Liver (tissue), 9 donors: ENCODE data around the gene LITAFD. TPM values are rescaled to one million over a fixed set of nuclear protein-coding genes. Genes with fewer than 3 reads are reported as not detected.

Experiments used
- DNase-seq: peaks from one replicate; pipeline ENCODE4 v3.0.0-alpha.2; 2017; ENCODE audit warnings: low spot score
- H3K27ac ChIP-seq, 2 donors: one replicate each; pipeline ENCODE4 v1.7.0; 2013; ENCODE audit warnings: inconsistent platforms in 2 of 2, low read length in 2 of 2, control low read depth in 1 of 2, low read depth in 1 of 2, mild to moderate bottlenecking in 1 of 2
- H3K27me3 ChIP-seq, 4 donors: one replicate each; pipeline versions ENCODE4 v1.6.1 to v1.7.0; 2013; ENCODE audit warnings: low read length in 3 of 4, inconsistent platforms in 1 of 4, mild to moderate bottlenecking in 1 of 4, moderate library complexity in 1 of 4; ENCODE audit not compliant: control insufficient read depth in 4 of 4, insufficient read depth in 4 of 4
- H3K36me3 ChIP-seq, 4 donors: one replicate each; pipeline versions ENCODE4 v1.6.1 to v1.7.0; 2013; ENCODE audit warnings: low read length in 3 of 4, mild to moderate bottlenecking in 3 of 4, low read depth in 1 of 4, moderate library complexity in 1 of 4; ENCODE audit not compliant: control insufficient read depth in 4 of 4, insufficient read depth in 3 of 4
- H3K4me1 ChIP-seq, 4 donors: one replicate each; pipeline versions ENCODE4 v1.6.1 to v1.7.0; 2013; ENCODE audit warnings: low read length in 3 of 4, mild to moderate bottlenecking in 3 of 4, moderate library complexity in 1 of 4; ENCODE audit not compliant: control insufficient read depth in 4 of 4, insufficient read depth in 4 of 4
- H3K4me3 ChIP-seq, 3 donors: one replicate each; pipeline versions ENCODE4 v1.6.1 to v1.7.0; 2013; ENCODE audit warnings: low read length in 3 of 3, control low read depth in 1 of 3, low read depth in 1 of 3, mild to moderate bottlenecking in 1 of 3
- H3K9ac ChIP-seq, 2 donors: one replicate each; pipeline ENCODE4 v1.7.0; 2013; ENCODE audit warnings: low read length in 2 of 2, mild to moderate bottlenecking in 2 of 2, moderate library complexity in 2 of 2, control low read depth in 1 of 2, low read depth in 1 of 2
- H3K9me3 ChIP-seq, 4 donors: one replicate each; pipeline versions ENCODE4 v1.6.1 to v1.7.0; 2013; ENCODE audit warnings: low read length in 3 of 4; ENCODE audit not compliant: control insufficient read depth in 4 of 4
- CTCF ChIP-seq: fragments of 150-350 bp; IDR thresholded peaks from 2 replicates; pipeline ENCODE4 v1.5.1; 2017; ENCODE audit warnings: improper control_type of control experiment, low read depth, low read length; ENCODE audit not compliant: missing input control
- EGR1 ChIP-seq, 2 donors: IDR thresholded peaks; 2 replicates each; pipeline ENCODE4 v1.6.1; 2016 to 2018; ENCODE audit warnings: antibody characterized with exemption in 2 of 2, low read depth in 2 of 2
- FOXA1 ChIP-seq: IDR thresholded peaks from 2 replicates; pipeline ENCODE4 v1.6.1; 2016; ENCODE audit warnings: antibody characterized with exemption
- FOXA2 ChIP-seq: IDR thresholded peaks from 2 replicates; pipeline ENCODE4 v1.6.1; 2016; ENCODE audit warnings: antibody characterized with exemption
- GABPA ChIP-seq, 2 donors: IDR thresholded peaks in 1 of 2; conservative IDR thresholded peaks in 1 of 2; 2 replicates each; pipeline ENCODE4 v1.6.1; 2016; ENCODE audit warnings: antibody characterized with exemption in 2 of 2, mild to moderate bottlenecking in 1 of 2, moderate library complexity in 1 of 2
- HNF4A ChIP-seq, 2 donors: conservative IDR thresholded peaks; 2 replicates each; pipeline ENCODE4 v1.6.1; 2016; ENCODE audit warnings: antibody characterized with exemption in 2 of 2, mild to moderate bottlenecking in 2 of 2
- HNF4G ChIP-seq: IDR thresholded peaks from 2 replicates; pipeline ENCODE4 v1.6.1; 2016; ENCODE audit warnings: antibody characterized with exemption
- JUND ChIP-seq, 2 donors: IDR thresholded peaks; 2 replicates each; pipeline ENCODE4 v1.6.1; 2016; ENCODE audit warnings: antibody characterized with exemption in 2 of 2
- NR2F2 ChIP-seq: IDR thresholded peaks from 2 replicates; pipeline ENCODE4 v1.6.1; 2016; ENCODE audit warnings: antibody characterized with exemption
- RAD21 ChIP-seq, 2 donors: IDR thresholded peaks; 2 replicates each; pipeline ENCODE4 v1.6.1; 2016; ENCODE audit warnings: antibody characterized with exemption in 2 of 2, mild to moderate bottlenecking in 2 of 2
- RXRA ChIP-seq, 2 donors: IDR thresholded peaks; 2 replicates each; pipeline ENCODE4 v1.6.1; 2017 to 2018; ENCODE audit warnings: antibody characterized with exemption in 2 of 2, mild to moderate bottlenecking in 1 of 2
- SP1 ChIP-seq: IDR thresholded peaks from 2 replicates; pipeline ENCODE4 v1.6.1; 2018; ENCODE audit warnings: antibody characterized with exemption, mild to moderate bottlenecking
- TAF1 ChIP-seq: conservative IDR thresholded peaks from 2 replicates; pipeline ENCODE4 v1.6.1; 2016; ENCODE audit warnings: antibody characterized with exemption, mild to moderate bottlenecking
- YY1 ChIP-seq: IDR thresholded peaks from 2 replicates; pipeline ENCODE4 v1.6.1; 2016; ENCODE audit warnings: antibody characterized with exemption, mild to moderate bottlenecking
- WGBS: extraction: QIAGEN DNeasy Blood & Tissue Kit; methylation state at CpG from one replicate; pipeline ENCODE4 v1.1.7; 2013; 5-methylcytosine and 5-hydroxymethylcytosine counted together
- polyA plus RNA-seq, 2 donors: library from polyadenylated mRNA; stranded (reverse) in 1 of 2; unstranded in 1 of 2; fragments of 200-250 nt in 1 of 2; fragments of >200 nt in 1 of 2; fragmentation: Nextera tagmentation in 1 of 2; extraction: Ambion mirVana in 1 of 2; gene quantifications; one replicate each; pipeline versions ENCODE4 v1.2.1 to v1.2.3, GENCODE V29; 2013 to 2015
- total RNA-seq, 2 donors: library from RNA; depleted of rRNA; stranded (reverse); fragments of >200 nt; gene quantifications; one replicate each; pipeline ENCODE4 v1.2.3, GENCODE V29; 2014
- TF ChIP-seq, protein P1 (sequence below): IDR thresholded peaks from 2 replicates; pipeline ENCODE4 v1.6.1; 2016; ENCODE audit warnings: antibody characterized with exemption
- TF ChIP-seq, protein P2 (sequence below): IDR thresholded peaks from 2 replicates; pipeline ENCODE4 v1.6.1; 2016; ENCODE audit warnings: antibody characterized with exemption, mild to moderate bottlenecking
- TF ChIP-seq, protein P3 (sequence below): IDR thresholded peaks from 2 replicates; pipeline ENCODE4 v1.6.1; 2016; ENCODE audit warnings: antibody characterized with exemption
- TF ChIP-seq, protein P4 (sequence below): IDR thresholded peaks from 2 replicates; pipeline ENCODE4 v1.6.1; 2016; ENCODE audit warnings: antibody characterized with exemption
- donor health status: healthy.
- donor health status: healthy.
- donor health status: healthy.
- donor health status: healthy.
- donor health status: healthy.

The LITAFD gene
- total and polyA plus RNA-seq, 4 donors: not detected

DNA sequence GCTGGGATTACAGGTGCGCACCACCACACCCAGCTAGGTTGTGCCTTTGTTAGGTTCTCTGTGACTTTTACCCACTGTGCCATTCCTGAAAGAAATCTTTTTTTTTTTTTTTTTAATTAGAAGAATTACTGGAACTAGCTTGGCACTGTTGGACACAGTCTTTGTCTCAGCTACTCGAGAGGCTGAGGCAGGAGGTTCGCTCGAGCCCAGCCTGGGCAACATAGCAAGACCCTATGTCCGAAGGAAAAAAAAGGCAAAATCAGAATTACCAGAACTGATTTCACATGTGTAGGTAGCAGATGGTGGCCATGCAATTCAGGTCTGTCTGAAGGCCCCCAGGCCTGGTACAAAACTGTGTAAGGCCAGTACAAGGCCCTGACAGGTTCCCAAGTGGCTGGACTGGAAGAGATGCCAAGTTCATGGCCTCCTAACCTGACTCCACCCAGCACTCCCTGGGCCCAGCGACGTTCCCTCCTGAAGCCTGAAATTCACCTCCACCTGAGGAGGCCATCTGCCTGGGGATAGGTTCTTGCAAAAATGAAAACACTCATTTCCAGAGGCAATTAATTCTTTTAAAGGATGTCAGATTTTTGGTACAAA, 36.4 kb upstream of the LITAFD start:
- DNase-seq: no peak
- no peak for TF ChIP-seq RAD21 (IDR thresholded peaks at IDR 0.05)
- TF ChIP-seq TAF1: no peak
- no peak for TF ChIP-seq HNF4G
- no peak for TF ChIP-seq EGR1 (IDR thresholded peaks at IDR 0.05; ENCODE audit: low read depth in 2 of 2)
- TF ChIP-seq NR2F2: no peak
- TF ChIP-seq RXRA (IDR thresholded peaks at IDR 0.05): no peak
- TF ChIP-seq, protein P1, sequence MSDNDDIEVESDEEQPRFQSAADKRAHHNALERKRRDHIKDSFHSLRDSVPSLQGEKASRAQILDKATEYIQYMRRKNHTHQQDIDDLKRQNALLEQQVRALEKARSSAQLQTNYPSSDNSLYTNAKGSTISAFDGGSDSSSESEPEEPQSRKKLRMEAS: no peak
- no peak for TF ChIP-seq GABPA (IDR thresholded peaks at IDR 0.05 in 1 of 2, conservative IDR thresholded peaks at IDR 0.05 in 1 of 2)
- TF ChIP-seq, protein P2, sequence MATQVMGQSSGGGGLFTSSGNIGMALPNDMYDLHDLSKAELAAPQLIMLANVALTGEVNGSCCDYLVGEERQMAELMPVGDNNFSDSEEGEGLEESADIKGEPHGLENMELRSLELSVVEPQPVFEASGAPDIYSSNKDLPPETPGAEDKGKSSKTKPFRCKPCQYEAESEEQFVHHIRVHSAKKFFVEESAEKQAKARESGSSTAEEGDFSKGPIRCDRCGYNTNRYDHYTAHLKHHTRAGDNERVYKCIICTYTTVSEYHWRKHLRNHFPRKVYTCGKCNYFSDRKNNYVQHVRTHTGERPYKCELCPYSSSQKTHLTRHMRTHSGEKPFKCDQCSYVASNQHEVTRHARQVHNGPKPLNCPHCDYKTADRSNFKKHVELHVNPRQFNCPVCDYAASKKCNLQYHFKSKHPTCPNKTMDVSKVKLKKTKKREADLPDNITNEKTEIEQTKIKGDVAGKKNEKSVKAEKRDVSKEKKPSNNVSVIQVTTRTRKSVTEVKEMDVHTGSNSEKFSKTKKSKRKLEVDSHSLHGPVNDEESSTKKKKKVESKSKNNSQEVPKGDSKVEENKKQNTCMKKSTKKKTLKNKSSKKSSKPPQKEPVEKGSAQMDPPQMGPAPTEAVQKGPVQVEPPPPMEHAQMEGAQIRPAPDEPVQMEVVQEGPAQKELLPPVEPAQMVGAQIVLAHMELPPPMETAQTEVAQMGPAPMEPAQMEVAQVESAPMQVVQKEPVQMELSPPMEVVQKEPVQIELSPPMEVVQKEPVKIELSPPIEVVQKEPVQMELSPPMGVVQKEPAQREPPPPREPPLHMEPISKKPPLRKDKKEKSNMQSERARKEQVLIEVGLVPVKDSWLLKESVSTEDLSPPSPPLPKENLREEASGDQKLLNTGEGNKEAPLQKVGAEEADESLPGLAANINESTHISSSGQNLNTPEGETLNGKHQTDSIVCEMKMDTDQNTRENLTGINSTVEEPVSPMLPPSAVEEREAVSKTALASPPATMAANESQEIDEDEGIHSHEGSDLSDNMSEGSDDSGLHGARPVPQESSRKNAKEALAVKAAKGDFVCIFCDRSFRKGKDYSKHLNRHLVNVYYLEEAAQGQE: no peak
- TF ChIP-seq, protein P3, sequence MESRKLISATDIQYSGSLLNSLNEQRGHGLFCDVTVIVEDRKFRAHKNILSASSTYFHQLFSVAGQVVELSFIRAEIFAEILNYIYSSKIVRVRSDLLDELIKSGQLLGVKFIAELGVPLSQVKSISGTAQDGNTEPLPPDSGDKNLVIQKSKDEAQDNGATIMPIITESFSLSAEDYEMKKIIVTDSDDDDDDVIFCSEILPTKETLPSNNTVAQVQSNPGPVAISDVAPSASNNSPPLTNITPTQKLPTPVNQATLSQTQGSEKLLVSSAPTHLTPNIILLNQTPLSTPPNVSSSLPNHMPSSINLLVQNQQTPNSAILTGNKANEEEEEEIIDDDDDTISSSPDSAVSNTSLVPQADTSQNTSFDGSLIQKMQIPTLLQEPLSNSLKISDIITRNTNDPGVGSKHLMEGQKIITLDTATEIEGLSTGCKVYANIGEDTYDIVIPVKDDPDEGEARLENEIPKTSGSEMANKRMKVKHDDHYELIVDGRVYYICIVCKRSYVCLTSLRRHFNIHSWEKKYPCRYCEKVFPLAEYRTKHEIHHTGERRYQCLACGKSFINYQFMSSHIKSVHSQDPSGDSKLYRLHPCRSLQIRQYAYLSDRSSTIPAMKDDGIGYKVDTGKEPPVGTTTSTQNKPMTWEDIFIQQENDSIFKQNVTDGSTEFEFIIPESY: no peak
- TF ChIP-seq FOXA1: no peak
- no peak for TF ChIP-seq SP1
- TF ChIP-seq CTCF: no peak
- TF ChIP-seq HNF4A (conservative IDR thresholded peaks at IDR 0.05): no peak
- TF ChIP-seq FOXA2: no peak
- TF ChIP-seq JUND (IDR thresholded peaks at IDR 0.05): no peak
- TF ChIP-seq, protein P4, sequence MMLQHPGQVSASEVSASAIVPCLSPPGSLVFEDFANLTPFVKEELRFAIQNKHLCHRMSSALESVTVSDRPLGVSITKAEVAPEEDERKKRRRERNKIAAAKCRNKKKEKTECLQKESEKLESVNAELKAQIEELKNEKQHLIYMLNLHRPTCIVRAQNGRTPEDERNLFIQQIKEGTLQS: no peak
- no peak for TF ChIP-seq YY1
- H3K27ac ChIP-seq: no peak overlapping the region
- H3K27me3 ChIP-seq: no peaks in the 10 kb centered on the region
- H3K9ac ChIP-seq: no peak overlapping the region
- no peak overlapping the region for H3K4me3 ChIP-seq
- H3K4me1 ChIP-seq: peaks cover 11 to 16% (median 13%) of the 10 kb centered on the region in 4 donors
- no peaks in the 10 kb centered on the region for H3K9me3 ChIP-seq
- H3K36me3 ChIP-seq: peaks cover 5 to 22% (median 7%) of the 10 kb centered on the region in 4 donors
- WGBS: 92% methylated on average over 7 of the region's 7 CpGs
